SKM-1 treated with dmso at 0.1 percent for 144 hours (cell line): ENCODE data around the gene MUL1.
"Not testable (repeated sequence)": the region's sequence is repeated elsewhere in the genome, so short reads cannot be mapped to it uniquely, and the experiment has no call there.

ENCODE experiments used
- DNase-seq: peaks from one replicate; lab custom pipeline; 2025; ENCODE audit not compliant: unreplicated experiment; lab: John Stamatoyannopoulos, UW

MUL1 gene

GRCh38 chr1:20511518-20512428, 3.8 kb upstream of the MUL1 start:
- DNase-seq, result no peak

GRCh38 chr1:20508411-20508771, 440 bp upstream of the MUL1 start:
- no peak for DNase-seq

- DNase-seq, result no peak
These were observed 745 bp downstream of the MUL1 start for GRCh38 chr1:20507248-20507563.

GRCh38 chr1:20505488-20505887, 2.5 kb downstream of the MUL1 start:
- no peak for DNase-seq

GRCh38 chr1:20500716-20501115, 7.2 kb downstream of the MUL1 start:
- DNase-seq, result no peak

GRCh38 chr1:20499718-20500117, 8.2 kb downstream of the MUL1 start:
- no peak for DNase-seq

GRCh38 chr1:20499105-20499504, 8.8 kb downstream of the MUL1 start:
- DNase-seq, result no peak

- no peak for DNase-seq
These were observed 9.8 kb downstream of the MUL1 start for GRCh38 chr1:20498116-20498515.

GRCh38 chr1:20497506-20497905, 10.4 kb downstream of the MUL1 start:
- no peak for DNase-seq

GRCh38 chr1:20496725-20497383, 11.1 kb downstream of the MUL1 start:
- DNase-seq, result not testable (repeated sequence)

GRCh38 chr1:20496241-20496661, 11.7 kb downstream of the MUL1 start:
- no peak for DNase-seq

GRCh38 chr1:20495661-20496060, 12.3 kb downstream of the MUL1 start:
- no peak for DNase-seq

GRCh38 chr1:20494609-20495311, 13.2 kb downstream of the MUL1 start:
- DNase-seq, result no peak

GRCh38 chr1:20493839-20494608, 13.9 kb downstream of the MUL1 start:
- peak; percentile 79 for DNase-seq

- peak; percentile 7 for DNase-seq
These were observed 14.6 kb downstream of the MUL1 start for GRCh38 chr1:20493309-20493708.

- DNase-seq, result no peak
These were observed 15.2 kb downstream of the MUL1 start for GRCh38 chr1:20492751-20493150.

GRCh38 chr1:20491866-20492265, 16.1 kb downstream of the MUL1 start:
- DNase-seq, result no peak

GRCh38 chr1:20491178-20491577, 16.8 kb downstream of the MUL1 start:
- no peak for DNase-seq

GRCh38 chr1:20487236-20487590, 20.7 kb downstream of the MUL1 start:
- DNase-seq, result no peak

GRCh38 chr1:20486457-20487235, 21.3 kb downstream of the MUL1 start:
- no peak for DNase-seq
